Mesendoderm (in vitro differentiated cells): ENCODE results near the gene CHMP2B.
A peak's percentile ranks its signal among the peaks of the same experiment; 100 is the strongest.

ENCODE experiments used
- DNase-seq: peaks from one replicate; pipeline ENCODE4 v3.0.0; 2013
- H2AK5ac ChIP-seq: 2 replicates; pipeline ENCODE4 v1.6.1; 2013; ENCODE audit warnings: low read length, inconsistent platforms
- H2BK120ac ChIP-seq: 2 replicates; pipeline ENCODE4 v1.6.1; 2013; ENCODE audit warnings: low read depth, mild to moderate bottlenecking, low read length, moderate library complexity, mixed read lengths
- H2BK15ac ChIP-seq: replicated peaks from 2 replicates; pipeline ENCODE4 v1.6.1; 2013; ENCODE audit warnings: low read depth, mild to moderate bottlenecking, moderate library complexity
- H2BK5ac ChIP-seq: 2 replicates; pipeline ENCODE4 v1.6.1; 2013; ENCODE audit warnings: low read length, inconsistent platforms
- H3K18ac ChIP-seq: 2 replicates; pipeline ENCODE4 v1.6.1; 2013; ENCODE audit warnings: mild to moderate bottlenecking, low read length, mixed read lengths
- H3K23ac ChIP-seq: one replicate; pipeline ENCODE4 v1.6.1; 2013; ENCODE audit warnings: low read length
- H3K27ac ChIP-seq: 2 replicates; pipeline ENCODE4 v1.5.1; 2013; ENCODE audit warnings: low read depth, mild to moderate bottlenecking, inconsistent platforms, low read length, moderate library complexity
- H3K27me3 ChIP-seq: 2 replicates; pipeline ENCODE4 v1.6.1; 2013; ENCODE audit warnings: low read length, control low read depth, mild to moderate bottlenecking, inconsistent platforms; ENCODE audit not compliant: insufficient read depth, poor library complexity
- H3K36me3 ChIP-seq: 2 replicates; pipeline ENCODE4 v1.6.1; 2013; ENCODE audit warnings: low read length, inconsistent platforms; ENCODE audit not compliant: control insufficient read depth, insufficient read depth
- H3K4ac ChIP-seq: one replicate; pipeline ENCODE4 v1.6.1; 2013; ENCODE audit warnings: low read depth, mild to moderate bottlenecking, low read length, moderate library complexity
- H3K4me1 ChIP-seq: 2 replicates; pipeline ENCODE4 v1.6.1; 2013; ENCODE audit warnings: low read depth, low read length, inconsistent platforms; ENCODE audit not compliant: control insufficient read depth
- H3K4me2 ChIP-seq: 2 replicates; pipeline ENCODE4 v1.6.1; 2013; ENCODE audit warnings: low read length
- H3K4me3 ChIP-seq: 2 replicates; pipeline ENCODE4 v1.5.1; 2013; ENCODE audit warnings: mild to moderate bottlenecking, low read length
- H3K56ac ChIP-seq: one replicate; pipeline ENCODE4 v1.6.1; 2013; ENCODE audit warnings: low read length
- H3K79me1 ChIP-seq: 2 replicates; pipeline ENCODE4 v1.6.1; 2013; ENCODE audit warnings: low read length, inconsistent platforms
- H3K79me2 ChIP-seq: 2 replicates; pipeline ENCODE4 v1.6.1; 2013; ENCODE audit warnings: mild to moderate bottlenecking, low read length; ENCODE audit not compliant: control insufficient read depth, insufficient read depth
- H3K9ac ChIP-seq: 2 replicates; pipeline ENCODE4 v1.6.1; 2013; ENCODE audit warnings: low read length, inconsistent platforms
- H4K5ac ChIP-seq: one replicate; pipeline ENCODE4 v1.6.1; 2013; ENCODE audit warnings: low read length
- H4K8ac ChIP-seq: one replicate; pipeline ENCODE4 v1.6.1; 2013; ENCODE audit warnings: low read depth, mild to moderate bottlenecking, control low read depth, low read length, moderate library complexity
- WGBS: extraction: QIAGEN DNeasy Blood & Tissue Kit; methylation state at CpG from one replicate; pipeline ENCODE4 v1.1.7; 2013; ENCODE audit warnings: low lambda C conversion rate, missing lambda C conversion rate; ENCODE audit not compliant: insufficient coverage; ENCODE audit errors: extremely low coverage; 5-methylcytosine and 5-hydroxymethylcytosine counted together

The CHMP2B gene

GRCh38 chr3:87209111-87209510, 18.0 kb upstream of the CHMP2B start:
- no peaks in the 10 kb centered on the region for H3K27me3 ChIP-seq
- no peak overlapping the region for H4K5ac ChIP-seq
- no peaks in the 10 kb centered on the region for H3K79me1 ChIP-seq
- H2BK120ac ChIP-seq = no peak overlapping the region
- H3K4me3 ChIP-seq = no peak overlapping the region
- H2AK5ac ChIP-seq = no peak overlapping the region
- H3K4me2 ChIP-seq = no peak overlapping the region
- no peak overlapping the region for H3K56ac ChIP-seq
- no peak overlapping the region for H2BK15ac ChIP-seq
- no CpG with 5 or more reads among the region's 2 CpGs for WGBS
- no peak overlapping the region for H2BK5ac ChIP-seq
- no peak overlapping the region for H3K4ac ChIP-seq
- no peak overlapping the region for H3K9ac ChIP-seq
- H4K8ac ChIP-seq = no peak overlapping the region
- no peak overlapping the region for H3K27ac ChIP-seq
- no peak overlapping the region for H3K18ac ChIP-seq
- no peaks in the 10 kb centered on the region for H3K36me3 ChIP-seq
- H3K23ac ChIP-seq = no peak overlapping the region
- DNase-seq = no peak
- H3K79me2 ChIP-seq = no peaks in the 10 kb centered on the region
- no peaks in the 10 kb centered on the region for H3K4me1 ChIP-seq

- Histone ChIP-seq H3K9ac (no peak overlapping the region), H3K23ac (no peak overlapping the region), H3K4ac (no peak overlapping the region), H2BK15ac (no peak overlapping the region), H3K4me1 (no peaks in the 10 kb centered on the region), H2AK5ac (no peak overlapping the region), H3K27me3 (no peaks in the 10 kb centered on the region), H3K36me3 (no peaks in the 10 kb centered on the region), H3K56ac (no peak overlapping the region), H4K8ac (no peak overlapping the region), H2BK5ac (no peak overlapping the region), H4K5ac (no peak overlapping the region), H3K4me2 (no peak overlapping the region), H3K27ac (no peak overlapping the region), H3K18ac (no peak overlapping the region), H3K4me3 (no peak overlapping the region), H2BK120ac (no peak overlapping the region), H3K79me2 (no peaks in the 10 kb centered on the region), H3K79me1 (no peaks in the 10 kb centered on the region)
- no CpG with 5 or more reads among the region's 1 CpG for WGBS
- peak; percentile 13 for DNase-seq
These were observed 8.5 kb upstream of the CHMP2B start for GRCh38 chr3:87218560-87218959.

- no peak overlapping the region for H3K18ac ChIP-seq
- no peak overlapping the region for H3K4me3 ChIP-seq
- no peak overlapping the region for H3K23ac ChIP-seq
- no peaks in the 10 kb centered on the region for H3K36me3 ChIP-seq
- no peak overlapping the region for H3K27ac ChIP-seq
- no peak for DNase-seq
- no CpG with 5 or more reads among the region's 2 CpGs for WGBS
- H3K79me1 ChIP-seq = no peaks in the 10 kb centered on the region
- H3K79me2 ChIP-seq = no peaks in the 10 kb centered on the region
- no peak overlapping the region for H2BK15ac ChIP-seq
- H2BK5ac ChIP-seq = no peak overlapping the region
- H4K5ac ChIP-seq = no peak overlapping the region
- H3K27me3 ChIP-seq = no peaks in the 10 kb centered on the region
- H3K4me2 ChIP-seq = no peak overlapping the region
- no peak overlapping the region for H3K4ac ChIP-seq
- H2AK5ac ChIP-seq = no peak overlapping the region
- H4K8ac ChIP-seq = no peak overlapping the region
- no peak overlapping the region for H3K56ac ChIP-seq
- H2BK120ac ChIP-seq = no peak overlapping the region
- H3K4me1 ChIP-seq = no peaks in the 10 kb centered on the region
- H3K9ac ChIP-seq = no peak overlapping the region
These were observed 7.5 kb upstream of the CHMP2B start for GRCh38 chr3:87219611-87220010.

DNA sequence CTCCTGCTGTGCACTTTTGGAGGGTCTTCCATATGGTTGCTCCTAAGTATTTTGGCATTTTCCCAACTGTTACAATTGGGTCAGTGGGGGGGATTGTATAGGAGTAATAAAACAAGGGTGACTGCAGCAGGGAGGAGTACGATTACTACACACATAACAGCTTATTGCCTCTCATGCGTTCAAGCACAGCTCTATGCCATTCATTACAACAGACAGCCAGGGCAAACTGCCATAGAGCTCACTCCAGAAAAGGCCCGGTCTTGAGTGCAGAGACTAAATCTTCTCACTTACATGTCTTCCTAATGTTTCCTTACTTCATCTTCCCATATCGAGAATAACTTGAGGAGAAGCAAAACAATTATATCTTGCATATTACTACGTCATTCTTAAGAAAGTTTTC, 1.4 kb upstream of the CHMP2B start:
- no peak overlapping the region for H2BK5ac ChIP-seq
- no peak overlapping the region for H2AK5ac ChIP-seq
- H3K4me2 ChIP-seq = no peak overlapping the region
- peaks cover 12% of the 10 kb centered on the region for H3K79me2 ChIP-seq
- H3K23ac ChIP-seq = no peak overlapping the region
- H3K9ac ChIP-seq = no peak overlapping the region
- no peak overlapping the region for H3K4ac ChIP-seq
- WGBS = no CpG with 5 or more reads among the region's 5 CpGs
- H2BK15ac ChIP-seq = no peak overlapping the region
- no peak overlapping the region for H3K4me3 ChIP-seq
- DNase-seq = no peak
- no peak overlapping the region for H3K56ac ChIP-seq
- no peaks in the 10 kb centered on the region for H3K27me3 ChIP-seq
- H4K8ac ChIP-seq = no peak overlapping the region
- H3K36me3 ChIP-seq = no peaks in the 10 kb centered on the region
- H3K18ac ChIP-seq = no peak overlapping the region
- H4K5ac ChIP-seq = no peak overlapping the region
- H2BK120ac ChIP-seq = no peak overlapping the region
- no peak overlapping the region for H3K27ac ChIP-seq
- H3K79me1 ChIP-seq = peaks cover 3% of the 10 kb centered on the region
- H3K4me1 ChIP-seq = peaks cover 2% of the 10 kb centered on the region

- Histone ChIP-seq H2BK15ac (no peak overlapping the region), H3K79me1 (peaks cover 8% of the 10 kb centered on the region), H3K36me3 (no peaks in the 10 kb centered on the region), H3K27ac (peak overlapping the region; percentile 81), H3K18ac (no peak overlapping the region), H3K79me2 (peaks cover 25% of the 10 kb centered on the region), H3K4ac (no peak overlapping the region), H2BK120ac (no peak overlapping the region), H3K4me1 (peaks cover 2% of the 10 kb centered on the region), H4K5ac (no peak overlapping the region), H3K4me2 (peak overlapping the region; percentile 52), H3K9ac (peak overlapping the region; percentile 75), H4K8ac (no peak overlapping the region), H2AK5ac (no peak overlapping the region), H3K56ac (peak overlapping the region; percentile 93), H3K4me3 (peak overlapping the region; percentile 78), H2BK5ac (no peak overlapping the region), H3K27me3 (no peaks in the 10 kb centered on the region), H3K23ac (no peak overlapping the region)
- no peak for DNase-seq
- WGBS = no CpG with 5 or more reads among the region's 3 CpGs
These were observed 681 bp downstream of the CHMP2B start for GRCh38 chr3:87227835-87228144.

GRCh38 chr3:87228316-87228715, 1.2 kb downstream of the CHMP2B start:
- no peak for DNase-seq
- Histone ChIP-seq H3K4me3 (peak overlapping the region; percentile 22), H3K4me1 (peaks cover 2% of the 10 kb centered on the region), H2AK5ac (no peak overlapping the region), H3K79me2 (peaks cover 28% of the 10 kb centered on the region), H3K56ac (peak overlapping the region; percentile 78), H3K9ac (peak overlapping the region; percentile 55), H3K4me2 (peak overlapping the region; percentile 54), H4K8ac (no peak overlapping the region), H3K27me3 (no peaks in the 10 kb centered on the region), H2BK5ac (no peak overlapping the region), H2BK120ac (no peak overlapping the region), H3K27ac (no peak overlapping the region), H3K36me3 (no peaks in the 10 kb centered on the region), H2BK15ac (no peak overlapping the region), H3K18ac (no peak overlapping the region), H3K23ac (no peak overlapping the region), H3K79me1 (peaks cover 9% of the 10 kb centered on the region), H4K5ac (no peak overlapping the region), H3K4ac (no peak overlapping the region)
- no CpG with 5 or more reads among the region's 1 CpG for WGBS
